Neuronal stem cell (in vitro differentiated cells): ENCODE data around the gene RGPD4.

ENCODE experiments used
- DNase-seq: peaks from one replicate; pipeline ENCODE4 v3.0.0-alpha.2; 2013; ENCODE audit warnings: low spot score
- H2AFZ ChIP-seq: one replicate; pipeline ENCODE4 v1.6.1; 2013; ENCODE audit warnings: mild to moderate bottlenecking, low read length, inconsistent platforms
- H2AK5ac ChIP-seq: 2 replicates; pipeline ENCODE4 v1.6.1; 2013; ENCODE audit warnings: low read depth, mild to moderate bottlenecking, inconsistent platforms, low read length, moderate library complexity, mixed read lengths
- H2BK120ac ChIP-seq: 2 replicates; pipeline ENCODE4 v1.6.1; 2013; ENCODE audit warnings: low read depth, mild to moderate bottlenecking, inconsistent platforms, low read length, moderate library complexity, mixed read lengths
- H2BK12ac ChIP-seq: one replicate; pipeline ENCODE4 v1.6.1; 2013; ENCODE audit warnings: low read length, inconsistent platforms
- H2BK15ac ChIP-seq: 2 replicates; pipeline ENCODE4 v1.6.1; 2013; ENCODE audit warnings: mild to moderate bottlenecking, low read length, inconsistent platforms, mixed read lengths
- H2BK5ac ChIP-seq: one replicate; pipeline ENCODE4 v1.6.1; 2013; ENCODE audit warnings: inconsistent platforms, mild to moderate bottlenecking, low read length, moderate library complexity
- H3K14ac ChIP-seq: one replicate; pipeline ENCODE4 v1.6.1; 2013; ENCODE audit warnings: low read length, inconsistent platforms
- H3K18ac ChIP-seq: 2 replicates; pipeline ENCODE4 v1.6.1; 2013; ENCODE audit warnings: low read length, inconsistent platforms
- H3K23ac ChIP-seq: 2 replicates; pipeline ENCODE4 v1.6.1; 2013; ENCODE audit warnings: low read depth, mild to moderate bottlenecking, mixed read lengths, low read length, inconsistent platforms; ENCODE audit not compliant: poor library complexity
- H3K27ac ChIP-seq: replicated peaks from 3 replicates; pipeline ENCODE4 v1.5.1; 2013; ENCODE audit warnings: low read length, inconsistent platforms
- H3K27me3 ChIP-seq, 3 experiments: 2 replicates each; pipeline ENCODE4 v1.6.1; 2013; ENCODE audit warnings: low read length in 3 of 3, mild to moderate bottlenecking in 2 of 3, inconsistent platforms in 1 of 3, low read depth in 1 of 3, mixed read lengths in 1 of 3, moderate library complexity in 1 of 3; ENCODE audit not compliant: control insufficient read depth in 3 of 3, insufficient read depth in 3 of 3
- H3K36me3 ChIP-seq, 2 donors: replicated peaks in 1 of 2; 2 replicates each; pipeline ENCODE4 v1.6.1; 2013; ENCODE audit warnings: low read length in 2 of 2; ENCODE audit not compliant: control insufficient read depth in 2 of 2, insufficient read depth in 2 of 2
- H3K4ac ChIP-seq: 2 replicates; pipeline ENCODE4 v1.6.1; 2013; ENCODE audit warnings: inconsistent platforms, mild to moderate bottlenecking, low read length, moderate library complexity
- H3K4me1 ChIP-seq, 2 donors: 1 replicate in 1 of 2; 2 replicates in 1 of 2; pipeline ENCODE4 v1.6.1; 2013; ENCODE audit warnings: low read length in 2 of 2, low read depth in 1 of 2; ENCODE audit not compliant: control insufficient read depth in 2 of 2, insufficient read depth in 1 of 2
- H3K4me2 ChIP-seq: one replicate; pipeline ENCODE4 v1.6.1; 2013; ENCODE audit warnings: mild to moderate bottlenecking, low read length, inconsistent platforms; ENCODE audit not compliant: insufficient read depth, poor library complexity, severe bottlenecking
- H3K4me3 ChIP-seq, 2 donors: 2 replicates each; pipeline ENCODE4 v1.5.1; 2013; ENCODE audit warnings: low read length in 2 of 2, mild to moderate bottlenecking in 2 of 2, inconsistent platforms in 1 of 2, moderate library complexity in 1 of 2
- H3K79me1 ChIP-seq: one replicate; pipeline ENCODE4 v1.6.1; 2013; ENCODE audit warnings: low read depth, mild to moderate bottlenecking, inconsistent platforms, low read length, moderate library complexity
- H3K9ac ChIP-seq: one replicate; pipeline ENCODE4 v1.6.1; 2013; ENCODE audit warnings: mild to moderate bottlenecking, low read depth, low read length, inconsistent platforms; ENCODE audit not compliant: poor library complexity
- H3K9me3 ChIP-seq, 2 donors: replicated peaks in 1 of 2; 2 replicates each; pipeline versions ENCODE3 to v1.6.1; 2013; ENCODE audit warnings: low read length in 2 of 2, mild to moderate bottlenecking in 2 of 2, inconsistent platforms in 1 of 2, low read depth in 1 of 2, mixed read lengths in 1 of 2, moderate library complexity in 1 of 2; ENCODE audit not compliant: control insufficient read depth in 2 of 2, insufficient read depth in 1 of 2
- H4K8ac ChIP-seq: one replicate; pipeline ENCODE4 v1.6.1; 2013; ENCODE audit warnings: low read depth, mild to moderate bottlenecking, inconsistent platforms, low read length, moderate library complexity
- H4K91ac ChIP-seq: one replicate; pipeline ENCODE4 v1.6.1; 2013; ENCODE audit warnings: low read length, low read depth, mild to moderate bottlenecking, inconsistent platforms; ENCODE audit not compliant: poor library complexity
- WGBS, 2 donors: extraction: QIAGEN DNeasy Blood & Tissue Kit; methylation state at CpG; one replicate each; pipeline ENCODE4 v1.1.7; 2013; ENCODE audit warnings: missing lambda C conversion rate in 2 of 2, mixed read lengths in 1 of 2; ENCODE audit not compliant: insufficient read length in 2 of 2, insufficient replicate concordance in 1 of 2; ENCODE audit errors: extremely low coverage in 2 of 2; 5-methylcytosine and 5-hydroxymethylcytosine counted together

RGPD4 gene

DNA sequence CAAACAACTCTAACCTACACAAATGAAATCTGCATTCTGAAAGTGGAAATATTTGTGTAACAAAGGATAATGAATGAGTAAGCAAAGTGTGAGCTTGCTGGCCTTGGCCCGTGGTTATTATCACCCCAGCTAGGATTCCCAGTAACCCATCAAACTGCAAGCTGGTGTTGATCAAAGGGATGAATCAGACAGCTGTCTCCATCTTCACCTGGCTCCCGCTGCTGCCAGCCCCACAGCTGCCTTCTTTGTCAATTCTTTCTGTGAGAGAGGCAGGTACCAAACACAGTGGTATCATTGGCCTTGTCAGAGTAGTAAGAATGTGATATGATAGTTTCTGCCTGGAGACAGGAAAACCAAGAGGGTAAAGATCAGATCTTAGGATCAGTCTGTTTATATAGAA is 25.2 kb upstream of the RGPD4 start:
- no peaks in the 10 kb centered on the region for H3K79me1 ChIP-seq
- H2AFZ ChIP-seq = no peak overlapping the region
- no peak overlapping the region for H4K91ac ChIP-seq
- H3K9ac ChIP-seq = no peak overlapping the region
- no peaks in the 10 kb centered on the region for H3K27me3 ChIP-seq
- H2BK12ac ChIP-seq = no peak overlapping the region
- H3K9me3 ChIP-seq = no peaks in the 10 kb centered on the region
- no peak overlapping the region for H3K4me3 ChIP-seq
- H3K14ac ChIP-seq = no peak overlapping the region
- H3K4ac ChIP-seq = no peak overlapping the region
- no peak overlapping the region for H3K18ac ChIP-seq
- peaks cover 0 to 1% of the 10 kb centered on the region in 2 donors for H3K4me1 ChIP-seq
- no peak overlapping the region for H2AK5ac ChIP-seq
- H4K8ac ChIP-seq = no peak overlapping the region
- no peak overlapping the region for H2BK15ac ChIP-seq
- H3K4me2 ChIP-seq = no peak overlapping the region
- H2BK5ac ChIP-seq = no peak overlapping the region
- no peak overlapping the region for H3K27ac ChIP-seq
- H2BK120ac ChIP-seq = no peak overlapping the region
- no peak overlapping the region for H3K23ac ChIP-seq
- H3K36me3 ChIP-seq = no peaks in the 10 kb centered on the region
- no CpG with 5 or more reads among the region's 2 CpGs for WGBS, 2 donors
- DNase-seq = no peak

DNA sequence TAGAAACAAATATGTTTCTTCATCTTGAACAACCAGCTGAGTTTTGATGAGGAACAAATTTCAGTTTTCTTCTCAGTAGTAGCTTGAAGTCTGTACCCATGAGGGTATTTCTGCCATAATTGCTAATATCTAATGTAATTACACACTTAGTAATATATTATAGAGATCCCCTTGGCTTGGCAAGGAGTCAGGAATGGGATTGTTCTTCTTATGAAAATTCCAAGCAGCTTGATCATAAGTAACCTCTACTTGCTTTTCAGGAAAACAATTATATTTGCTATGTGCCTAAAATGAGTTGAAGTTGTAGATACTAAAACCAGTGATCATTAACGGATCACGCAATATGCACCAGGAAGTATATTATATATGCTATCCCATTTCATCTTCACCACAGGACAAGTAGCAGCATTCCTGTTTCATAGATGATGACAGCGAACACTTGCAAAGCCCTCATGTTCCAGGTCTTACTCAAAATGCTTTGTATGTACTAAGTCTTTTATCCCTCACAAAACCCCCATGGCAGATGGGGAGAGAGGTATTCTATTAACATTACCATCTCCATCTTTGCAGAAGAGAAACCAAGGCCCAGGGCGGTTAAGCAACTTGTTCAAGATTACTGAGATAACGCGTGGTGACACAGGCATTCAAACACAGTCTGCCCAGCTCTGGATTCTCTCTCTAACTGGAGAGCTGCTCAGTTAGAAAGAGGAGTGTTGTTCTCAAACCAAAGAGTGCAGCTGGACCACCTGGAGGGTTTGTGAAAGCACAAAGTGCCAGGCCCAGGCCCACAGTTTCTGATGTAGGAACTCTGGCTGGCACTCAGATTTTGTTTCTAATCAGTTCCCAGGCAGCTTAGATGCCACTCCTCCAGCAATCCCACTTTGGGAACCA is 21.8 kb upstream of the RGPD4 start:
- no CpG with 5 or more reads among the region's 6 CpGs for WGBS, 2 donors

DNA sequence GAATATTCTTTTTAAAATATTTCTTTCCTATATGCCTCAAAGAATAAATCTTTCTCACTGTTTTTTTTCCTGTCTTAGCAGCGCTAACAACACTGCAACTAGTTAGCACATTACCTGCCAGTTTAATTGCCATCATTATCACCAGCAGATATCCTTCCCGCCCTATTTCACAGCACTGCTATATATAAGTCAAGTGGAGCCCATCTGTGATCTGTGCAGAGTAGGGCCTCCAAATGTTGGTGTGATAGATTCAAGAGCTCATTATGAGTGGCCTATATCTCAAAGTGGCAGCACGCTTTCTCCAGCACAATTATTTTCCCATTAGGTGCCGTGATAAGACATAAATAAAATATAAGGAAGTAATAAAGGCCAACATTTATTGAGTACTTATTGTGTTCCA is 19.8 kb upstream of the RGPD4 start:
- no peaks in the 10 kb centered on the region for H3K79me1 ChIP-seq
- DNase-seq = no peak
- H3K23ac ChIP-seq = no peak overlapping the region
- no peak overlapping the region for H4K91ac ChIP-seq
- no CpG with 5 or more reads among the region's 4 CpGs for WGBS, 2 donors
- no peak overlapping the region for H3K4ac ChIP-seq
- H3K14ac ChIP-seq = no peak overlapping the region
- H3K27ac ChIP-seq = no peak overlapping the region
- H3K36me3 ChIP-seq = no peaks in the 10 kb centered on the region
- peaks cover 0 to 2% of the 10 kb centered on the region in 2 donors for H3K9me3 ChIP-seq
- H3K27me3 ChIP-seq = no peaks in the 10 kb centered on the region
- H2BK5ac ChIP-seq = no peak overlapping the region
- H2BK12ac ChIP-seq = no peak overlapping the region
- H2BK120ac ChIP-seq = no peak overlapping the region
- no peak overlapping the region for H2AFZ ChIP-seq
- H2BK15ac ChIP-seq = no peak overlapping the region
- no peak overlapping the region for H3K18ac ChIP-seq
- H2AK5ac ChIP-seq = no peak overlapping the region
- H4K8ac ChIP-seq = no peak overlapping the region
- H3K4me1 ChIP-seq = peaks cover 0 to 8% of the 10 kb centered on the region in 2 donors
- H3K9ac ChIP-seq = no peak overlapping the region
- H3K4me2 ChIP-seq = no peak overlapping the region
- H3K4me3 ChIP-seq = no peak overlapping the region

More for the DNA sequence above, 21.8 kb upstream of the RGPD4 start:
- Histone ChIP-seq H2BK12ac (no peak overlapping the region), H2AK5ac (no peak overlapping the region), H3K4me1 (peaks cover 0 to 1% of the 10 kb centered on the region in 2 donors), H3K36me3 (no peaks in the 10 kb centered on the region), H3K9ac (no peak overlapping the region), H2BK120ac (no peak overlapping the region), H2BK15ac (no peak overlapping the region), H3K14ac (no peak overlapping the region), H3K27ac (no peak overlapping the region), H4K8ac (no peak overlapping the region), H3K9me3 (peaks cover 0 to 2% of the 10 kb centered on the region in 2 donors), H4K91ac (no peak overlapping the region), H3K18ac (no peak overlapping the region), H2BK5ac (no peak overlapping the region), H3K4me3 (no peak overlapping the region), H3K4me2 (no peak overlapping the region), H3K27me3 (no peaks in the 10 kb centered on the region), H3K4ac (no peak overlapping the region), H3K23ac (no peak overlapping the region), H3K79me1 (no peaks in the 10 kb centered on the region), H2AFZ (no peak overlapping the region)
- no peak for DNase-seq

DNA sequence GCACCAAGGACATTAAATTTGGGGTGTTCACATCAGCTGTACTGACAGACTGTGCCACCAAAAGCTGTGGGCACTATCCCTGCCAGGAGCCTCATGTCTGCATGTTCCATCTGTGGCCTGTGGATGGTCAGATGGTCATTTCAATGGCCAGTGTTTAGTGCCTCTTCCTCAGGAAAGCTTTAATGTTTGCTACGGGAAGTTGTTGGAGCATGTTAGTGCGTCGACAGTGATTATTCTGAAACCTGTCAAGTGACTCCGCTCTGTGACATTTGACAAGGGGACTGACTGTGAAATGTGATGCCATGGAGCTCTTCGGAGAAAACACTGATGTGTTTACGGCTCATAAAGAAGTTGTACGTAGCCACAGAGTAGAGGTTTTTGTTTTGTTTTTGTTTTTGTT is 18.7 kb upstream of the RGPD4 start:
- no CpG with 5 or more reads among the region's 7 CpGs for WGBS, 2 donors

More for the DNA sequence above, 18.7 kb upstream of the RGPD4 start:
- Histone ChIP-seq H3K4me2 (no peak overlapping the region), H2BK12ac (no peak overlapping the region), H2BK5ac (no peak overlapping the region), H3K27me3 (no peaks in the 10 kb centered on the region), H3K18ac (no peak overlapping the region), H2BK120ac (no peak overlapping the region), H3K9me3 (peaks cover 0 to 2% of the 10 kb centered on the region in 2 donors), H3K4ac (no peak overlapping the region), H2AK5ac (no peak overlapping the region), H4K91ac (no peak overlapping the region), H3K27ac (no peak overlapping the region), H4K8ac (no peak overlapping the region), H3K9ac (no peak overlapping the region), H2BK15ac (no peak overlapping the region), H3K14ac (no peak overlapping the region), H2AFZ (no peak overlapping the region), H3K4me1 (peaks cover 0 to 8% of the 10 kb centered on the region in 2 donors), H3K79me1 (no peaks in the 10 kb centered on the region), H3K36me3 (no peaks in the 10 kb centered on the region), H3K4me3 (no peak overlapping the region), H3K23ac (no peak overlapping the region)
- DNase-seq = no peak
